BJ (cell line): ENCODE measurements around the gene TPH2. TPM values are rescaled to one million over a fixed set of nuclear protein-coding genes. Genes with fewer than 3 reads are reported as not detected.

Experiments used
- CTCF ChIA-PET: fragments of 350-600 bp; formaldehyde crosslinking; extraction: SDS; loops from one replicate; lab custom pipeline; 2021; ENCODE audit warnings: antibody characterized with exemption, inconsistent platforms; lab: Yijun Ruan, JAX
- POLR2A ChIA-PET: fragments of 300-600 bp; sonication (Branson Sonifier 250); formaldehyde crosslinking; extraction: SDS; loops from one replicate; lab custom pipeline; 2021; ENCODE audit warnings: antibody characterized with exemption; lab: Charles Lee
- DNase-seq: peaks from one replicate; pipeline ENCODE4 v3.0.0-alpha.2; 2011; ENCODE audit warnings: low read depth
- H3K27me3 ChIP-seq: 2 replicates; pipeline ENCODE4 v1.6.0; 2011; ENCODE audit warnings: low read length; ENCODE audit not compliant: control insufficient read depth, insufficient read depth
- H3K36me3 ChIP-seq: 2 replicates; pipeline ENCODE4 v1.5.1; 2011; ENCODE audit warnings: low read length; ENCODE audit not compliant: control insufficient read depth, insufficient read depth
- H3K4me3 ChIP-seq: 2 replicates; pipeline ENCODE4 v1.5.1; 2011; ENCODE audit warnings: low read depth, mild to moderate bottlenecking, control low read depth, low read length
- CTCF ChIP-seq: IDR thresholded peaks from 2 replicates; pipeline ENCODE4 v1.5.1; 2011; ENCODE audit warnings: low read depth, mild to moderate bottlenecking, control low read depth, inconsistent platforms, low read length, moderate library complexity; ENCODE audit not compliant: insufficient read depth
- polyA plus RNA-seq: library from polyadenylated mRNA; depleted of rRNA; stranded (reverse); fragments of >200 nt; gene quantifications from 2 replicates; pipeline ENCODE4 v1.2.3, GENCODE V29; 2011

TPH2 gene
- polyA plus RNA-seq, 1 experiment, result not detected

- Histone ChIP-seq H3K4me3 (no peak overlapping the region), H3K36me3 (no peaks in the 10 kb centered on the region; the same call in none of the 2 replicates), H3K27me3 (no peaks in the 10 kb centered on the region)
- ChIA-PET CTCF (no interaction called here), POLR2A (no interaction called here)
- DNase-seq, result no peak
- TF ChIP-seq CTCF, result no peak
These were observed 34.0 kb upstream of the TPH2 start for GRCh38 chr12:71904629-71905028.

DNA sequence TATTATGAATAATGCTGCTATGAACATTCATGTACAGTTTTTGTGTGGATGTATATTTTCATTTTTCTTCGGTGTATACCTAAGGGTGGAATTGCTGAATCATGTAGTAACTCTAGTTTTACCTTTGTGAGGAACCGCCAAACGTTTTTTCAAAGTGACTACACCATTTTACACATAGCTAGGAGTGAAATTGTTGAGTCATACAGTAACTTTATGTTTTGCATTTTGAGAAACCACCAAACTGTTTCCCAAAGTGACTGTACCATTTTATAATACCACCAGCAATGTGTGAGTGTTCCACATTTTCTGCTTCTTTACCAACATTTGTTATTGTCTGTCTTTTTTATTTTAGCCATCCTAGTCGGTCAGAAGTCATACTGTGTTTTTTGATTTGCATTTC lies 3.1 kb upstream of the TPH2 start:
- no peak for DNase-seq
- ChIA-PET POLR2A (no interaction called here), CTCF (no interaction called here)
- Histone ChIP-seq H3K27me3 (no peaks in the 10 kb centered on the region; the same call in 1 of the 2 replicates), H3K36me3 (no peaks in the 10 kb centered on the region), H3K4me3 (no peak overlapping the region)
- no peak for TF ChIP-seq CTCF

- Histone ChIP-seq H3K4me3 (no peak overlapping the region), H3K27me3 (no peaks in the 10 kb centered on the region; the same call in 1 of the 2 replicates), H3K36me3 (no peaks in the 10 kb centered on the region)
- TF ChIP-seq CTCF, result no peak
- ChIA-PET CTCF (no interaction called here), POLR2A (no interaction called here)
- no peak for DNase-seq
These were observed 1.4 kb downstream of the TPH2 start for GRCh38 chr12:71940068-71940467.

DNA sequence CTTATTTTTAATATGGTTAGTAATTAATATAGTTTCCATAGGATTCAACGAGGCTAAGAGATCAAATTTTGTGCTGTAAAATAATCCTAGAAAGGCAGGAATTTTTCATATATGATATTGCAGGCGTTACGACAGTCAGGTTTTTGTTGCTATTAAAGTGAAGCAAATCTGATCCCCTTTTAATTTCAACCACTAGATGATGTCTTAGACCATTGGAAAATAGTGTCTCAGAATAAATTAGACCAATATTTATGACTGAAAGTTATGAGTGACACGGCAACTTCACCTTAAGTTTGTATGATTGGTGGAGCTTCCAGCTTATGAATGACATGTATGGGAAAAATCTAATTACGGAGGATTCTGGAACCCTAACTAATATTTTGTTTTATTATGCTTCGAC lies 2.5 kb downstream of the TPH2 start:
- H3K27me3 ChIP-seq, result no peaks in the 10 kb centered on the region; the same call in 1 of the 2 replicates
- H3K4me3 ChIP-seq, result no peak overlapping the region
- TF ChIP-seq CTCF, result no peak
- DNase-seq, result no peak
- POLR2A ChIA-PET, result no interaction called here
- CTCF ChIA-PET, result interaction anchor here (0.7 kb wide), 1 partner anchor 11 kb away, joined by 3 read pairs; no protein-coding TSS in a partner anchor
- no peaks in the 10 kb centered on the region for H3K36me3 ChIP-seq

- no peak overlapping the region for H3K4me3 ChIP-seq
- no peaks in the 10 kb centered on the region for H3K36me3 ChIP-seq
- no peak for DNase-seq
- no peaks in the 10 kb centered on the region; the same call in 1 of the 2 replicates for H3K27me3 ChIP-seq
- CTCF ChIA-PET, result no interaction called here
- POLR2A ChIA-PET, result no interaction called here
- no peak for TF ChIP-seq CTCF
These were observed 3.6 kb downstream of the TPH2 start for GRCh38 chr12:71942259-71942658.
